COLO668 (cell line): ENCODE results near the gene DYRK4.

Experiments used
- DNase-seq: peaks from one replicate; lab custom pipeline; 2025; ENCODE audit not compliant: unreplicated experiment; lab: John Stamatoyannopoulos, UW

The DYRK4 gene

DNA sequence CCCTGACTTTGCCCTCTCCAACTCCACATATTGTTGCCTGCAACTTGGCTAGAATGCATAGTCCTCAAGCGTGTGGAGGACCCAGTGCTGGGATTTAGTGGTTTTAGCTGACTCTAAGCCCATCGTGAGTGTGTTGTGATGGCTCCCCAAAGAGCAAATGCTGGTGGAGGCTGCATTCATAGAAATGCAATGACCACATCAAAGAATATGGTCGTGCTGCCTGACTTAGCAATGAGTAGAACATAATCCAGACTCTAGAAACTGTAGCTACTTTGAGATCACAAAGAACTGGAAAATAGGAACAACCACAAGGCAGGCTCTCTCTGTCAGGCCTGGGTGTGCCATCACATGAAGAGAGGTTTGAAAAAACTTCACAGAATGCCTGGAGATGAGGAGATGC, 1.3 kb downstream of the DYRK4 start:
- no peak for DNase-seq

DNA sequence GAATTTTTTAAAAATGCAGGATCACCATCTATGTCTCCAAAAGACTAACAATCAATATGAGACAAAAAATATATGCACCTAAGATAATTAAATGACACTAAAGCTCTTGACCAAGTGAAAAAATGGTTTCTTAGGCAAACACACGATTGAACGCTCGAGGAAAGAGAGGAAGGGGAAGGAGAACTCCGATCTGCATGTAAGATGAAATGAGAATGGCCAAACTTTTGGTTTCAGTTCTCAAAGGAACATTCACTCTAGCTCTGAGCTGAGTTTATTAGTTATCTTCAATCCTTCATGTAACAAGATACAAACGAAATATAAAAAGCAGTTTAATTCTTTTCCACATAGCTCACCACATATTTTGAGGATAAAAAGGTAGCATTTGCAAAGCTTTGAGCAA, 2.8 kb downstream of the DYRK4 start:
- DNase-seq = no peak

DNA sequence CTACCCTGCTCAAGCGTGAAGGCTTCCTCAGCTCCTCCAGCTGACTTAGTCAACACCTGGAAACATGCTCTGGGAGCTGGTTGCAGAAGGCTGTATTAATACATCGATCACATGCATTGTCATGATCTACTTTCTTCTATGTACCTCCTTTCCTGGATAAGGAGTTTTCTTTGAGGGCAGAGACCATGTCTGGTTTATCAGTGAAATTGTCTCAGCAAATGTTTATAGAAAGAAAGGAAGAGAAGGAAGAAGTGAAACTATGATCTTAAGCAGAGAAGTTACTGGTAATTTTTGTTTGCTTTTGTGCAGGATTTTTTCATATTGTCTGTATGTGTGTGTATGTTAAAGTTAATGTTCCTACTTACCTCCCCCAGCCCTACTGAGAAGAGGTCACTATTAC, 4.5 kb downstream of the DYRK4 start:
- DNase-seq = no peak

DNA sequence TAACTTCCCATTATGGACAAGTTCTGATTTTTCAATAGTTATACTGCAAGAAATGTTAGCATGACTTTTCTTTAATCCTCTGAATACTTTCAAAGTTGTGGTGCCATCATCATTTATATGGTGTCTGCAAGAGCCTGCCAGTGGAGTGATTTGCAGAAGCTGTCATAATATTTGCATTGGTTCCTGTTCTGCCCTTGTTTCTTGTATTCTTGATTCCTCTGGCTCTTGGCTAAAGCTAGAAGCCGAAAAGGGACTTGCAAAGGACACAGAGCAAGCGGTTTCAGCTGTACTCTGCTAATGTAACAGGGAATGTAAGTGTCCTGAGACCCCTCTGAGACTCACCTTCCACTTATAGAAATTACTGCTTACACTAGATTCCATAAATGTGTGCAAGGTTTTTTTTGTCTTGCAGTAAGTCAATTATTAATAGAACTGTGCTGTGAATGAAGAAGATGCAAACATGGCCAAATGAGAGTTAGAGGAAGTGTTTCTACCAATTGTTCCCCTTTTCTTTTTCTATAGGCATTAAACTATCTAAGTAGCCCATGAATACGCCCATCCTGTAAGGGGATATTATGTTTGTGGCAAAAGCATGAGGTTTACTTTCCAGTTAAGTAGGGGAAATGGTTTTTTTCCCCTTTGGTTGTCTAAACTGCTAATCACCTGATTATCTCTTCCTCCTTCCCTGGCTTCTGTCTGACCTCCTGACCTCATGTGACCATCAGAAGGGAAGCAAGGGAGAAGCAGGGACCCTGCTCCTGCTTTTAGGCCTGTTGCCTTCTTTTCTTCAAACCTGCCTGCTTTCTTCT, 5.3 kb downstream of the DYRK4 start:
- no peak for DNase-seq

DNA sequence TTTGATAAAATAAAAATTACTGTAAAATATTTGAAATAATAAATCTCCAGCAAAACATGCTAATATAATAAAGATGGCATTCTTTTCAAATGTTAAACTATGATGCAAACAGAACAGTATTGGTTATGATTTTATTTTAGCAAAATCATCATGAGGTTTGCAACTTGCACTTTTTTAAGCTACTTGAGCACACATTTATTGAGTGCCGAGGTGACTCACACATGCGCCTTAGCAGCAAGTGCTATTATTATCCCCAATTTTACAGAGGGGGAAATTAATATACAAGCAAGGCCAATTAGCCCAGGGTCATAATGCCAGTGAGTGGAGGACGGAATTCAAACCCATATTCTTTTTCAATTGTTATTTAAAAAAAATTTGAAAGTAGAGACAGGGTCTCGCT, 7.3 kb downstream of the DYRK4 start:
- no peak for DNase-seq

DNA sequence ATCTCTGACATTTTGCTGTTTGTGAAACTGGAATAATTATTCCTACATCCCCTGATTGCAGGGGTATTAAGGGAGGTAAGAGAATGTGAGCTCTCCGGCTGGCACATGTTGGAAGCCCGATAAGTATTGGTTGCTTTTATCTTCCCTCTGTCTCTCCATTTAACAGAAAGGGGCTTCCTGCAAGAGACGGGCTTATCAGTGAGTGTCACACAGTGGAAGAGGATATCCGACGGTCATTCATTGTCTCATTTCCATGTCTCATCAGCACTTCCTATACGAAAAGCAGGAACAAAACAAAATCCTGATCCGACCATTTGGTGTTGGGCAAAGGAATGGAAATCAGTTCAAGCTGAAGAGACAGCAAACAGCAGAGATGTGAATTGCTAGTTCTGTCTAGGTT, 10.7 kb downstream of the DYRK4 start:
- no peak for DNase-seq

DNA sequence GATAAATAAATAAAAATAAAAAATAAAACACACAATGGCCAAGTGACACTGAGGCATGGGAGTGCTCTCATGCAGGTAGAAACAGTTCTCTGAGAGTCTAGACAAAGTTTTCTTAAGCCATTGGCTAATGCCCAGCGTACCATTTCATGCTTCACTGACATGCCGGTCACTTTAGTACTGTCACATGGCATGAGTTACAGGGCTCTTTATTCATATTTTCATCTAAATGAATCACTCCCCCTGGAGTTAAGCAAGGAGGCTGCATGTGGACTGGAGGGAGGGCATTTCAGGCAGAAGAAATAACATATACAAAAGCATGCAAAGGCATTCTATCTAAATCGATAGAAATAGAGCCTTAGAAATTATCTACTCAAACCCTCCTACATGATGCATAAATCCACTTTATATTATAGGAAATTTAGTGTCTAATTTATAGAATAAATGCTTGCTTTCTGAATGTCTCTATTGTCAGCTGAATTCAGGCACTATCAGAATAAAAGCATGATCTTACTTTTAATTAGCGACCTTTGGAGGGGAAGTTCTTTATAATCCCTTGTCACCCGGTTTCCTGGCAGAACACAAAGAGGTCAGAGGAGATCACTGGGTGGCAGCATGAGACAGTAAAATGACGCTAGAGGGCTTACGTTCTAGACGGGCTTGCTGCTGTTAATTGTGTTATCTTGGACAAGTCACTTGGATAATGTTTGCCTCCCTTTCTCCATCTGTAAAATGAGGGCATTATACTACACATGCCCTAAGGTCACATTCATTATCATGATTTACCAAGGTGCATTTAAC, 17.5 kb downstream of the DYRK4 start:
- DNase-seq = peak; percentile 0

DNA sequence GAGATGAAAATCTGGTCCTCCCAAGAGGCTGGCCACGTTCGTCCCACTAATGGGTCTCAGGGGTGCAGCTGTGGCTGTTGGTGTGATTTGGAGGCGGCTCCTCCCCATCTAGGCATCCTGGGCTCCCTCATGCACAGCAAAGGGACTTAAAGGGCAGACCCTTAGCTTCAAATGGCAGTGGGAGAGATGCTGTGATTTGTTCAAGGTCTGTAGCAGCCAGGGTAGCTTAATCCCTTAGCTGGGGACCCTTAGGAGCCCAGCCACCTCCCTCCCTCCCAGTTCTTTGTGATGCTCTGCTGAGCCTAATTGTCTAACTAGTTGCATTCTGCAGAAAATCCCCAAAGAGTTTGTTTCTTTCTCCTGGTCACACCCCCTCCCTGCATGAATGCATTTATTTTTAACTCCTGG, 18.3 kb downstream of the DYRK4 start:
- DNase-seq = no peak

DNA sequence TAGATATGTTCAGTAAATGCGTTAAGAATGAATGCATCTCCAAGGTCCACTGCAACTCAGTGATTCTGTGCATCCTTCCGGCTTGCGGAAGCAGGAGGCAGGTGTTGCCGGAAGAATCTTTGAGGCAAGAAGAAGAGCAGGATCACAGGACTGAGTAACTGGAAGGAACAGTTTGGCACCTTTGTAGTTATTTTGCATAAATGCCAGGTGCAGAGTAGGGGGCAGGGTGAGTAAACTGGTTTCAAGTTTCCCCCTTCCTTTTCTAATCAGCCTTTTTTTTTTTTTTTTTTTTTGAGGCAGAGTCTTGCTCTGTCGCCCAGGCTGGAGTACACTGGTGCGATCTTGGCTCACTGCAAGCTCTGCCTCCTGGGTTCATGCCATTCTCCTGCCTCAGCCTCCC, 22.3 kb downstream of the DYRK4 start:
- DNase-seq = peak; percentile 17

DNA sequence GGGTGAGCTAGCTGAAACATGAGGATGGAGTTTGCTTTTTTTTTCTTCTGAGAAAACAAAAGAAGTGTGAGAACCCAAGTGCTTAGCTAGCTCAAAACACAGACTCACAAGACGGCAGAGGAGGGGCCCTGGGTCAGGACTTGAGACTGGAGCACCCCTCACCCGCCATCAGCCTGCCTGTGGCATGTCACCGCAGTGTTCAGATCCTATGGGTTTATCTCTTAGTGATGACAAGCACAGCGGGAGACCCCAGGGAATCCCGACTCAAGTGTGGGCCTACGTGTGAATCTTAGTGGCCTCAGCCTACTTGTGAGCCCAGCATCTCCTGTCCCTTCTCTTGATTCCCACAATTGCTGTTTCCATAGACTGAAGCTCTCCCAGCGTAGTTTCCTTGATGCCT, 22.9 kb downstream of the DYRK4 start:
- no peak for DNase-seq

DNA sequence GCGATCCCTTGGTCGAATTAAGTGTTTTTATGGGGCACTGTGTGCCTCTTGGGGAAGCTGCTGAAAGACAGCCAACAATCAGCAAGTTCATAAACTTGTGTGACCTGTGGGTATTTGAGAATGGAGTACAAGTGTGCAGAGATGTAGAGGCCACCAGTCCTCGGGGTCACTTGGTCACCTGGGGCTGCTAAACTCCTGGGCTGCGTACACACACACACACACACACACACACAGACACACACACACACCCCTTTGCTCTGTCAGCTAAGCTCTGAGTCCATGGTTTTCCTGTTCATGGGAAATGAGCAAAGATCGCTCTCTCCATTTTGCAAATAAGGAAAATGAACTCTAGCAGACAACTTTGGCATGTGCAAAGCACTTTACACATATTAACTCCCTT, 24.5 kb downstream of the DYRK4 start:
- no peak for DNase-seq

DNA sequence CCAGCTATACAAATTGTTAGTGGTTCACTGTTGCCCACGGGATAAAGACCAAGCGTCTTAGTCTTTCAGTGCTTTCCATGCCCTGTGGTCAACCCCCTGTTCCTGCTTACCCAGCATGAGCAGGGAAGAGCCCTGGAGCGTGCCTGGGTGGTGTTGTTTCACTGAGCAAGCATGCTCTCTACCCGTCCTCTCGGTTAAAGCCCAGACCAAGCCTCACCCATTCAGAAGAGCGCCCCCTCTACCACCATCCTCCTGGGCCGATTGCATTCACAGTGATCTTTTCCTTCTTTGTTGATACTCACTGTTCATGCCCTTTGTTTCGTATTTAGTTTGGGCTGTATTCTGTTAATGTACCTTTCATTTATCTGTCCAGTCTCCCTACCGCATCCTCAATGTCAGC, 25.1 kb downstream of the DYRK4 start:
- no peak for DNase-seq

DNA sequence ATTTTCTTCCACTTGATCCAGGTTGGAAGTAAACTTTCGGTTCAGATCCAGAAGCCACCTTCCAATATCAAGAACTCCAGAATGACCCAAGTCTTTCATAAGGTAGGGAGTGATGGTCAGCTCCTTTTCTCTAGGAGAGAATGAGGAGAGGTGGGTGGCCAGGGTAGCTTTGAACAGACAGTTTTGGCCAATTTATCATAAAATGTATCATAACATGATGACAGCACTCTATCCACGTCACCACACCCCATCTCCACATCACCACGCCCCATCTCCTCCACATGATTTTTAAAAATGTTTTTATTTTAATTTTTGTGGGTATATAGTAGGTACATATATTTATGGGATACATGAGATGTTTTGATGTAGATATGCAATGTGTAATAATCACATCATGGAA, 26.9 kb downstream of the DYRK4 start:
- DNase-seq = no peak

DNA sequence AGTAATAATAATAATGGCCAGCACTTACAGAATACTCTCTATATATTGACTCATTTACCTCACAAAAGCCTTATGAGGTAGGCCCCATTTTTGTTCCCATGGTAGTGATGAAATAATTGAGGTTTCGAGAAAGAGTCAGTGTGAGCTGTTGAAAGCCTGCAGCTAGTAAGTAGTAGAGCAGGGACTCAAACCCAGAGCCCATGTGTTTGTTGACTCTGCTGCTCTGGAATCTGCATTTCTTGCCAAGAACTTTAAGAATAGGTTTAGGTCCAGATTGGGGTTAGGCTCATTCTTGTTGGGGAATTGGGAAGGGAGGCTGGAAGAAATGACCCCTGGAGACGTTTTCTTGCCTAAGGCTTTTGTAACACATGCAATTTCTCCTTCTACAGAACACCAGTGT, 27.9 kb downstream of the DYRK4 start:
- no peak for DNase-seq

DNA sequence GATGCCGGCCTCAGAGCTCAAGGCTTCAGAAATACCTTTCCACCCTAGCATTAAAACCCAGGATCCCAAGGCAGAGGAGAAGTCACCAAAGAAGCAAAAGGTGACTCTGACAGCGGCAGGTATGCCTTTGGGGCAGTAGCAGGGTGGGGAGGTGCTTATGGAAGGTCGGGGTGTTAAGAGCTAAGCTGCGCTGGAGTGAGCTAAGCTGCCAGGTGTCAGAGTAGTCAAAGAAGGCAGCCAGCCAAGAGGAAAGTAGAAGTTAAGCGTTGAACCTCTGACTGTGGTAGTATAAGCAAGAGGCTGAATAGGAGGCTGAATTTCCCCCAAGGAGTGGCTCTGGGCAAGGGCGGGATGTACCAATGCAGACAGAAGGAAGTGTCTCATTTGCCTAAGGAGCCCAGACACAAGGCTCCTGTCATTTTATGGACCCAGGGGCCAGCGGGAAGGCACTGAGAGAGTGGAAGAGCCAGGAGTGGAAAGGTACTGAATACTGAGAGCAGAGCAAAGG, 29.2 kb downstream of the DYRK4 start:
- no peak for DNase-seq

DNA sequence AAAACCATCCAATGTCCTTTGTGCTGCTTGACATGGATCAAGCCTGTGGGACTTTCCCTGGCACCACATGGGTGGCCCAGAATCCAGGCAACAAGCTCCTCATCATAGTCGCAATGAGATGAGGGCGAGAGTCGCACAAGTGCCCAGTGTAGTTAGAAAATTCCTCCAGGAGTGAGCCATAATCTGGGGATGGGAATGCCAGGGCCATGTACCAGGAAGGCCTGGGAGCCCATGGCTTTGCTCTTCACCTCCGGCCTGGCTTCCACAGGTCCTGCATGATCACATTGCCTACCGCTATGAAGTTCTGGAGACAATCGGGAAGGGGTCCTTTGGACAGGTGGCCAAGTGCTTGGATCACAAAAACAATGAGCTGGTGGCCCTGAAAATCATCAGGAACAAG, 33.9 kb downstream of the DYRK4 start:
- DNase-seq = no peak

DNA sequence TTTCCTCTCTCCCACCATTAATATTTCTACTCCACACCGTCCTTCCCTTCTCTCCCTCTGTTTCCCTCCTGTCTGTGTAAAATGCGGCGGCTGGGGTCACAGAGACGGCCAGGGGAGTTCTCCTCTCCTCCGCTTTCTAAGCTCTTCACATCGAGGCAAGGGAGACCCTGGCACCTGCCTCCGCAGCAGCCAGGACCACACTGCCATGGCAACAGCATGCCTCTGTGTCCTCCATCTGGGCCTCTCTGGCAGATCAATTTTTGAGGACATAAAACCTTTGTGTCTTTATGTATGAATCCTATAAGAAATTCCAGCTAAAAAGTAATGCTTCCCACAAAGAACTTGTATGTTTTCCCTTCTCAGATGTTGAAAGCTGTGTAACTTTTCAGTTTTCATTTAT, 41.4 kb downstream of the DYRK4 start:
- DNase-seq = no peak

DNA sequence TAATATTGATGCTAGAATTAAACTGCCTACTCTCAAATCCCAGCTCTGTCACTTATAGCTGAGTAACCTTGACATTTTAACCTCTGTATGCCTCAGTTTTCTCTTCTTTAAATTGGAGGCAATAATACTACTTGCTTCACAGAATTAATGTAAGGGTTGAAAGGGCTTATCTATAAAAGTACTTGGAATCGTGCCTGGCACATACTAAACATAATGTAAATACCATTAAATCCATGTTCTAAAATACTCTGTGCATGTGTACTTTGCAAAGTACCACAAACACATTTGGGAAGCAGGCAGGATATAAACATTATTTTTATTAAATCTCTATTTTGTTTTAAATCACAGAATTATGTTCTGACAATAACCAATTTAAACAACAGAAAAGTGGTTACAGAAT, 41.9 kb downstream of the DYRK4 start:
- no peak for DNase-seq

DNA sequence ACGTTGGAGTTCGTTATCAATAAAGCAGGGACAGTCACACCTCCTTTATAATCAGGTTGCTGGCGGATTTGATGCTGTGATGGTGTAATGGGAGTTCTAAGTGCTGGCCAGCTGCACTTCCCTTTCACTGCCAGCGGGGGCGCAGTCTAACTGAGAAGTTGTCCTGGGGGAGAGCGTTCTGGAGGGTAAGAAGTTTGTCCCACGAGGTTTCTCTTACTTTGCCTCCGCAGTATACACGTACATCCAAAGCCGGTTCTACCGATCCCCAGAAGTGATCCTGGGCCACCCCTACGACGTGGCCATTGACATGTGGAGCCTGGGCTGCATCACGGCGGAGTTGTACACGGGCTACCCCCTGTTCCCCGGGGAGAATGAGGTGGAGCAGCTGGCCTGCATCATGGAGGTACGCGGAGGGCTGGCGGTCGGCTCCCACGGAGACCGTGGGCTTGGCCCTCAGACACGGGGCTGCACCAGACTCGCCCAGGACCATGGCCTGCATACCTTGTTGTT, 42.7 kb downstream of the DYRK4 start:
- peak; percentile 53 for DNase-seq

DNA sequence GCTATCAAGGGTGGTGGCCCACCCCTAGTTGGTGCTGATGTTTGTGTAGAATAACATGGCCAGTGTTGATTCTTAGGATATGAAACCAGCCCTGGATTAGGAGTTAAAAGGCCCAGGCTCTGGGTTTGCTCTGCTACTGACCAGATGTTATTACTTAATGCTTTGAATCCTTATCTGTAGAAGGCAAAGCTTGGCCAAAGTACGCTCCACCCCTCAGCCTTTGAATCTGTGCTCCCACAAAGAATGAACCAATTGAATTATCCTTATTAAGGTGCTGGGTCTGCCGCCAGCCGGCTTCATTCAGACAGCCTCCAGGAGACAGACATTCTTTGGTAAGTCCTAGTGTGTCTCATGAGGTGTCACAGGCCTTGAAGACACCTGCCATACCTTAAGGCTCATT, 45.0 kb downstream of the DYRK4 start:
- DNase-seq = no peak

DNA sequence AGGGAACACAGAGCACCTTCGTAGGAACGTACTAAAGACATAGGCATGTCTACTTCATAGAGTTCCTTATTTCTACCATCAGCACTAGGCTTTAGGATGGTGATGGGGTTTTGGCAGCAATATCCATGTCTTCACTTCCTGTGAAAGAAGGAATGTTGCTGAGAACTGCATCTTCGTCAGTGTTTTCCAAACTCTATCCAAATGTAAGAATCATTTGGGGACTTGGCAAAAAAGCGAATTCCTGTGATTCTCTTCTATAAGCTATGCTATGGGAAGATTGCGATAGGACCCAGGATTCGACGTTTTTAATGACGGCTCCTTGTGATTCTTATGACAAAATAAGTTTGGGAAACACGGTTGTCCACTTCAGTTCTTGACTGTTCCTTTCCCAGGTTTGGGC, 47.1 kb downstream of the DYRK4 start:
- no peak for DNase-seq

DNA sequence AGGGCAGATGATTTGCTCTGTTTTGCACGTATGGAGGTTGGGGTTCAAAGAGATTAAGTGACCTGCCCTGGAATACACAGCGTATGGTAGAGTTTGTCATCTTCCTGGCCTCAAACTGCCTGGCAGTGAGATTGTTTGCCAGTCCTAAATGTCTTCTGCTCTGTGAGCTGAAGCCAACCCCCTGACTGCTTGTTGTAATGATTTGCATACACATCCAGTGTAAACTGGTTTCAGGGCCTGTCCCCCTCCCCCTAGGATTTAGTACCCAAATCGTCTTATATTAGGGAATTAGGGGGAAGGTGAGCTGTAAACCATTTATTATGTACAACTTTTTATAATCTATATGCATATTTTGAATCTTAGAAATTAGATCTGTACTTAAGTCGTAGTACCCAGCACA, 48.5 kb downstream of the DYRK4 start:
- DNase-seq = no peak
